NCI-H226 (cell line): ENCODE results near the gene MSI2.

Experiments used
- DNase-seq: peaks from one replicate; pipeline ENCODE4 v3.0.0-alpha.2; 2015

The MSI2 gene

DNA sequence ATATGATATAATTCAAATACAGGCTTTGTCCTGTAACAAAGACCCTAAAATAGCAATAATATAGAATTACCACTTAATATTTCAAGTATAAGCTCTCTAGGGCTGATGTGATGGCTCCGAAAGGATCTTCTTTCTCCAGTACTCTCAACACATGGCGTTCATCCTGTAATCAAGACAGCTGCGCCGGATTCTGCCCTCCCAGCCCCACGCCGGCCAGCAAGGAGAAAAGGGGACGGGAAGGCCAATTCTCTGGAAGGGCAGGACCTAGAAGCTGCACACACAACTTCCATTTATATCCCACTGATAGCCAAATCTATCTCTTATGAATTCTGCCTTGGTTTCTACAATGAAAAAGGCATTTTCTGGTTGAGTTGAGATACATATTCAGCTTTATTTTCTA, 456.8 kb downstream of the MSI2 start:
- DNase-seq: no peak

DNA sequence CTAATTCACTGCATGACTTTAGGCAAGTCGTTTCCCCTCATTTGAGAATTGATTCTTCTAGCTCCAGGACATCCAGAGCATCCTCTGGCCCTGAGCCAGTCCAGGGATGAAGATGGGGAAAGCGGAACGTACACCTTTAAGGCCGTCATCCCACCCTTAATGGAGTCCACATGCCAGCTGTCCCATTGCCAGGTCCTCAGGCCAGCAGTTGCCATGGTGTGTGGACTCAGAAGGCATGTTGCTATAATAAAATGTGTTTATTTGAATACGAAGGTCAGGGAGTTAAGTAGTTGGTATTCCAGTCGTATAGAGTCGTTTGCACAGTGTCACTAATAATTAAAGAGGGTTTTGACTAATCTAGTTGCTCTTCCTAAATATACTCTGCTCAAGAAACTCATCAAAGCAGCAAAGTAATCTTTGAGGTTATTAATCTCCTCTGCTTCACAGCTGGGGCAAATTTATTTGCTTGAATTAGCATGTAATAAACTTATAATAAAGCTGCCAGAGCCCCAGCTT, 458.4 kb downstream of the MSI2 start:
- no peak for DNase-seq

DNA sequence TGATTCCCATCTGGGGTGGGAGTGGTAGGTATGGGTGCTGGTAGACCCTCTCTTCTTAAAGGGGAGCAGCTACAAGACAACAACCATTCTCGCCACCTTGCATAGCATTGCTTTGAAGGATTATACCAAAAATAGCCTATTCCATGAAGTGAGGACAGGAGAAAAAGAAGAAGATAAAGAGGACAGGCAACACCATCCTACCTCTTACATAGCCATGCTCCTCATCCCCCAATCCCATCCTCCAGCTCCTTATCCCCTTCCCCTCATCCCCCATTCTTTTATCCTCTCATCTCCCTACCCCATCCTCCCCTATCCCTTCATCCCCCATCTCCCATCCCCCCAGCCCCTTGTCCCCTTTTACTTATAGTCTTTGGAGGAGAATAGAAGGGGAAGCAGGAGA, 459.7 kb downstream of the MSI2 start:
- no peak for DNase-seq

DNA sequence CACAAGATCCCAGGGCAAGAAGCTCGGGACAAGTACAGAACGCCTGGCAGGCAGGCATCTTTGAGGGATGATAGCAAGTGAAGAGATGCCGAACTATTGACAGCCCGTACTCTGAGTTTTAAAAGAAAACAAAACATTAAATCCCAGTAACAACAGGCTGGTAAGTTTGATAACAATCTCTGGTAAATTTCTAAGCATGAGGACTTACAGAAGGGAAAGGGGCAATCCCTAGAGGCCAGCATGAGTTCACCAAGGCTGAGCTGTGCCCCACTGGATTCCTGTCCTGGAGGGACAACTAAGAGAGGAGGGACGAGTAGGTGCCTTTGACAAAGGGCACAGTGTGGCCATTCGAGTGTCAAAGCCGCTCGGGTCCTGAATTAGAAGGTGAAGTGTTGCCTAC, 462.6 kb downstream of the MSI2 start:
- no peak for DNase-seq

DNA sequence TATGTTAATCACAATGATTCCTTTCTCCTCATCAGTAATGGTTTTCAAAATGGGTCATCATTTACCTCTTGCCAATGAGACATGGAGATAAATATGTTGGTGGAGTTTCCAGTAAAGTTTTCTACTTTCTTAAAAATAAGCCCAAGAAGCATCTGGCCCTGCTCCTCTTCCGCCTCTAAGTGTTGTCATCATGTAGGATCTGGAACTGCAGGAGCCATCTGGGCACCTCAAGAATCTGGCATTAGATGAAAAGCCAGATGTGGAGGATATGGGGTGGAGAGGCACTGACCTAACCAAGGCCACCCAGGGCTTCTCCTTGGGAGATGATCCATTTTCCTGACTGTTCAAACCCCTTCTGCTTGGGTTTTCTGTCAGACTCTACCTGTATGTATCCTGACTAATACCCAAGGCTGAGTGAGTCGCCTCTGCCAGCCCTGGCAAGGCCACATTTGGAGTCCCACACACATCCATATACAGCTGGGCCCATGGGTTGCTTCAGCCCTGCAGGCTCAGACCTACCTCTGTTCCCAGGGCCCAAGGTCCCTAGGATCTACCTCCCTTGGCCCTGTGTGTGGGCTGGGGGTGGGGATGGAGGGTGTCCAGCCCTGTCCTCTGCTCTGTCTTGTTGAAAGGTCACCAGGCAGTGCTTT, 464.2 kb downstream of the MSI2 start:
- no peak for DNase-seq

GRCh38 chr17:57721967-57722703, 465.8 kb downstream of the MSI2 start:
- DNase-seq: no peak

GRCh38 chr17:57722704-57723043, 466.4 kb downstream of the MSI2 start:
- DNase-seq: no peak

DNA sequence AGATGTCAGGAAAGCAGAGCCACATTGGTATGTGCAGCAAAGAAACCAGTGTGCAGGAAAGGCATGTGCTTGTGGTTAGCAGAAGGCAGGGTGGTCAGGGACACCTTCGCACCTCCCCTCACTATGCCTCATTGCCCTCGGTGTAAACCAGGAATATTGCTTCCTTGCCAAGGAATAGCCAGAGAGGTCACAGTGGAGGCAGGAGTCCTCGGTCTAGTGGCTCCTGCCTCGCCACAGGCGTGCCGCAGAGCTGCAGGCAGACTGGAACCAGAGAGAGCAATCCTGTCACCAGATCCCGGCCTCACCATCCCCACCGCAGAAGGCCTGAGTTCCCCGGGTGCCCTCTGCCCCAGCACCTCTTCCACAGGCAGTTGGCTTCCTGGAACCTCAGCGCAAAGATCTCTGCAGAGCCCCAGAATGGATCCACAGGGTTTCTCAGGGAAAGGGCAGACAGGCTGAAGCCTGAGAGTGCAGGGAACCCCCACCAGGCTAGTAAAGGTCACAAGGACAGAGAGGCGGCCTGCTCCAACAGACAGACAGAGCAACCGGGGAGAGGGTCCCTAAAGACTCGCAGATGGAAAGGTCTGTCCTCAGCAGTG, 467.2 kb downstream of the MSI2 start:
- no peak for DNase-seq

DNA sequence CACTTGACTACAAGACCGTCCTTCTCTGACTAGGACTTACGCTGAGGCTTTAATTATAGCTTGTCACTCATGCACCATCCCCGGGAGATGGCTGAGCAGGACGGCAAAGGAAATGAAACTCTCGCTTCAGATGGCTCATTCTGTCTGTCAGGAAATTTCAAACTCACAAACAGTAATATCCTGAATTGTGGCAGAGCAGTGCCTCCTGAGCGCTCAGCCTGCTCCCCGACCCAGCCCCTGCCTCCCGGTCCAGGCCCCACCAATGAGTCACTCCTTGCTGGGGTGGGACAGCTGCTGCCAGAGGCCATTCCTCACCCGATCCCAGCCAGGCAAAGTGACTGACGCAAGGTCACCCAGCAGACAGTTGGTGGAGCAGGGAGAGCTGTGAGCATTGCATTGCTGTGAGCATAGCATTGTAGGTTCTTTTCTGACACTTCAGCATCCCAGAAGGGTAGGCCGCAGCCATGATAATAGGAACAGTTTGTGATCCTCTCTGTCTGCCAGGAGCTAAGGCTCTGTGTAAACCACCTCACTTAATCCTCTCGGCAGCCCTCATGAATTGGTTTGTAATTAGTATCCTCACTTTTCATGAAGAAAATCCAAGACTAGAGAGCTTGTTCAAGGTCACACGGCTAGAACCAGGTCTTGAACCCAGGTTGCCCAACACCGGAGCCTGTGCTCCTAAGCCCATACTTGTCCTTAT, 467.9 kb downstream of the MSI2 start:
- DNase-seq: no peak

GRCh38 chr17:57724729-57725125, 468.4 kb downstream of the MSI2 start:
- no peak for DNase-seq

- DNase-seq: no peak
Observed at GRCh38 chr17:57726213-57726790, 470.0 kb downstream of the MSI2 start.

GRCh38 chr17:57726838-57727237, 470.5 kb downstream of the MSI2 start:
- no peak for DNase-seq

DNA sequence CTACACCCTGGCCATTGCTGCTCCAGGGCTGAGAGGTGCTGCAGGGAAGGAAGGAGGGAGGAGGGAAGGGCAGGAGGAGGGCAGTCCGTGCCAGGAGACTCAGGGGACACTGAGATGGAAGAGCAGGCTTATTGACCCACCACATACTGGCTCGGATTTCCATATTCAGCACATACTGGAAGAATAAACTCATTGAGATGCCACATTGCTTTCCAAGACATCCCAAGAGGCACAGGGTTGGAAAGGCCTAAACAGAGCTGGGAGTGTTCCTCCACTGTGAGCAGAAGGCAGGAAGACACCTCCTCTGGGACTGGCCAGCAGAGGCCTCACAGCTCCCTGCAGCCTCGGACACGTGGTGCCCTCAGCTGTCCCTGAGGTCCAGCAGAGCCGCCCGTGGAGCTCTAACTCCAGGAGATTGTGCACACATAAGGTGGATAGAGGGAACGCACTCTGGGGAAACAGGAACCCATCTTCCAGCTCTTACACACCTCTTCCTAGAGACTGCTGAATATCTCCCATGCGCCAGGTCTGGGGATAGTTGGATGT, 471.4 kb downstream of the MSI2 start:
- no peak for DNase-seq

DNA sequence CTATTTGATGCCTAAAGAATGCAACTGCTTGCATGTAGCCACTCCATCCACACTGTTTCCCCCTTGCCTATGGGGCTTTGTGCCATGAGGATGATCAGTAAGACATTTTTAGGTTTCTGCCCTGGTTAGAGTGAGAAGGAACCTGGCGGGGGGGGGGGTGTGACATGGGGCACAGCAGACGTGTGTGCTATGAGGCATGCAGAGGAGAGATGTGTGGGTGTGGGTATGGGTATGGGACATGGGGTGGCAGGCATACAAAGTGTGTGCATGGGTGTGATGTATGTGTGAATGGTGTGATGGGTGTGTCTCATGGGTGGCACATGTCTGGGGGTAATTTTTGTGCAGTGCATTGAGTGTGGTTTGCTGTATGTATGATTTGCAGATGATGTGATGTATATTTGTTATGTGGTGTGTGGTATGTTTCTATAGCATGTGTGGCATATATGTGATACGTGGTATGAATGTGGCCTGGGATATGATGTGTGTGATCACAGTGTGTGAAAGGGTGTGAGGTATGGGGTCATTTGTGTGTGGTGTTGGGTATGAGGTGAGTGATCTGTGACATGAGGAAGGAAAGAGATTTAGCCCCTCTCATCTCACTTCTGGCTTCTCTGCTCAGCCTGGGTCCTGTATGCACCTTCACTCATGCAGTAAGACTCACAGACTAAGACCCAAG, 473.8 kb downstream of the MSI2 start:
- DNase-seq: no peak

DNA sequence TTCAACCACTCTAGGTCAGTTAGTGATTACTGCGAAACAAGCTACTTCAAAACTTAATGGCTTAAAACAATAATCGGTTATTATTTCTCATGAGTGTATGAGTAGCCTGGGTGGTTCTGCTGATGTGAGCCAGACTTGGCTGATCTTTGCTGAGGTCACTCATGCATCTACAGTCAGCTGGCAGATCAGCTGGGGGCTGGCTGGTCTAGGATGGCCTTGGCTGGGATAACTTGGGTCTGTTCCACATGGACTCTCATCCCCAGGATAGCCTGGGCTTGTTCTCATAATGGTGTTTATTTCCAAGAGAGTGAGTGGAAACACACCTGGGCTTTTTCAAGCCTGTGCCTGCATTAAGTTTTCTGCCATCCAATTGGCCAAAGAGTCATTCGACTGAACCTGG, 475.7 kb downstream of the MSI2 start:
- DNase-seq: no peak

GRCh38 chr17:57733085-57733484, 476.8 kb downstream of the MSI2 start:
- DNase-seq: no peak
